NCI-H526 treated with DMSO at 0.1 percent for 48 hours (cell line): ENCODE measurements around the gene DCXR.
A peak's percentile ranks its signal among the peaks of the same experiment; 100 is the strongest.

Experiments
- DNase-seq: peaks from one replicate; lab custom pipeline; 2025; lab: John Stamatoyannopoulos, UW

The DCXR gene

DNA sequence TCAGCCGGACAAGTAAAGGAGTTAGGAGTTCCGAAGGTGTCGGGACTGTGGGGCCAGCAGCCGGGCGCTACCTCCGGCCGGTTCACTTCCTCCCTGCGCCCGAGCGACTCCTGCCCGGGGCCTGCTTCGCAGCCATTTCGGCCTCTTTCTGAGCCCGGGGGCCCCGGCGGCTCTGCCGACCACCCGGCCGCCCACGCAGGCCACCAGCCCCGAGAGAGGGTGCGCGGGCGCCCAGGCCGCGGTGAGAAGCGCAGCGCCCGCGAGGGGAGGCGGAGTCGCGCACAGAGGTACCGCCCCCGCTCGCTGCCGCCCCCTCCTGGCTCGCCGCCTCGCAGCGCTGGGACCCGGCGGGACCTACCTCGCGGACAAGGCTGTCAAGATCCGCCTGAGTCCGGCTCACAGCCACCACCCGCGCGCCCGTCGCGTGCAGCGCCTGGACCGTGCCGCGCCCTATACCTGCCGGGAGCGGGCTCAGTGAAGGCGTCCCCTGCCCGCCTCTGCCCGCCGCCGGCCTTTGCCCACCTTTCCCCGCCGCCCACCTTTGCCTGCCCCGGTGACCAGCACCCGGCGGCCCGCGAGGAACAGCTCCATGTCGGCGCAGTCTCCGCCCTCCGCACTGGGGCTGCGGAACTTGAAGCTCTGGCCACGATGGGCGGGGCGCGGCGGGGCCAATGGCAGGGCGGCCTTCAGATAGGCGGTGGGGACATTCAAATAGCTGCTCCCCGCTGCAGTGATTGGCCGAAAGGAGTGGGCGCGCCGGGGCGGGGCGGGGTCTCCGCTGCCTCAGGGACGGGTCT is at the start of gene DCXR:
DCXR (minus strand) TSS at position 606 of the 797 bp plus-strand sequence; CDS start at position 591, 15 bp downstream.
- peak; percentile 94 for DNase-seq

DNA sequence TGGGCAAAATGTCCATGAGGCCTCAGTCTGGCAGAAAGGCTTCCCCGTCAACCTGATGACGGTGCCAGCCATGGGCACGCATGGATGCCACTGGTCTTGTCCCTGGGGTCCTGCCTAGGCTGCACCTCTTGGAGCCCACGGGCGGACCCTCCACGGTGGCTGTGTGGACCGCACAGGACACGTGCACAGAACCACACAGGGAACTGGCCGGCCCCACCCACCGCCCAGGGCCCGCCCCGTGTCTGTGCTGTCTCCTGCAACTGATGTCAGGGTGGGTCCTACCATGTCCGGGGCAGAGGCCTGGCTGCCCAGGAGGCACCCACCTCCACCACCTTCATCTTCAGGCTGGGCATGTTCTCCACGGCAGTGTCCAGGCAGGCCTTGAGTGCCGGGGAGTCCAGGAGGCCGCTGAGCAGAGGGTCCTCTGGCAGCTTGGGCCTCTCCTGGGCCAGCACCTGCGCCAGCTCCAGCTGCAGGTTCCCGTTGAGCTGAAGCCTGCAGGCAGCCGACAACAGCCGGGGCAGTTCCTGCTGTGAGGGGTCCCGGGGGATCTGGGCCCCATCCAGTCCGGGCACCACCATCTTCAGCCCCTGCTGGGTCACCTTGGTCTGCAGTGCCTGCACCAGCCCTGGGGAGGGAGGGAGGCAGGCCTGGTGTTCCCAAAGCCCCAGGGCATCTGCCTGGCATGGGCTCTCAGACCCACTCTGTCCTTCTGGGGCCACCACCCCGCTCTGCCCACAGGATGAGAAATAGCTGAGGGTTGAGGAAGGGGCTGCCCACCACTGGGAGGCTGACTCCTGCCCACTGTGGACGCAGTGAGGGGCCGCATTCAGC is 48.7 kb upstream of the DCXR start:
- DNase-seq, result no peak

DNA sequence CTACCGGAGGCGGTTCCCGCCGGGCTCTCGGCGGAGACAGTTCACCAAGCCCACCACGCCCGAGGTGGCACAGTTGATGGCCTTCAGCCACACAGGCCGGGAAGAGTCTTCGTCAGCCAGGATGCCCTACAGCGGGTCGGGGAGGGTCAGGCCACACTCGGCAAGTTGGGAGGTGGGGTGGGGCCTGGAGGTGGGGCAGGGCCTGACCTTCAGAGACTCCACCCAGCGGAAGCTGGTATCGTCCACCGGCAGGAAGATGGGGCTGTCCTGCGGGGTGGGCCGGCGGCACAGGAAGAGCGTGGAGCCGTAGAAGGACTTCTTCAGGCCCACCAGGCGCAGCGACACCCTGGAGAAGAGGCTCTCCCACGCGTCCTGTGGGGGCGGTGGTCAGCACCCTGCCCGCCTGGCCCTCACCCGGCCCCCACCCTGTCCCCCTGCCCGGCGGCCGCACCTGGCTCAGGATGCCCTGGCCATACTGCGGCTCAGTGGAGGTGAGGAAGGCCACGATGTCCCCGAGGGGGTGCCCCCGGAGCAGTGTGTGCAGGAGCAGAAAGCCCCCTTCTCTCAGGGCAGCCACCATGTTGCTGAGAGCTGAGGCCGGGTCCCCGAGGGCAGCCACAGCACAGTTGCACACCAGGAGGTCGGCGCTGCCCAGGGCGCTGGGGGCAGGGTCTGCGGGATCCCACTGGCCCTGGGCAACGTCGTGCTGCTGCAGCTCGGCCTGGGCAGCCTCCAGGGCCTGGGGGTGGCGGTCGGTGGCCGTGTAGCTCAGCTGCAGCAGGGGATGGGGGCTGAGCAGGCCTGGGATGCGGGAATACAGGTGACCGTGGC is 47.7 kb upstream of the DCXR start:
- no peak for DNase-seq

DNA sequence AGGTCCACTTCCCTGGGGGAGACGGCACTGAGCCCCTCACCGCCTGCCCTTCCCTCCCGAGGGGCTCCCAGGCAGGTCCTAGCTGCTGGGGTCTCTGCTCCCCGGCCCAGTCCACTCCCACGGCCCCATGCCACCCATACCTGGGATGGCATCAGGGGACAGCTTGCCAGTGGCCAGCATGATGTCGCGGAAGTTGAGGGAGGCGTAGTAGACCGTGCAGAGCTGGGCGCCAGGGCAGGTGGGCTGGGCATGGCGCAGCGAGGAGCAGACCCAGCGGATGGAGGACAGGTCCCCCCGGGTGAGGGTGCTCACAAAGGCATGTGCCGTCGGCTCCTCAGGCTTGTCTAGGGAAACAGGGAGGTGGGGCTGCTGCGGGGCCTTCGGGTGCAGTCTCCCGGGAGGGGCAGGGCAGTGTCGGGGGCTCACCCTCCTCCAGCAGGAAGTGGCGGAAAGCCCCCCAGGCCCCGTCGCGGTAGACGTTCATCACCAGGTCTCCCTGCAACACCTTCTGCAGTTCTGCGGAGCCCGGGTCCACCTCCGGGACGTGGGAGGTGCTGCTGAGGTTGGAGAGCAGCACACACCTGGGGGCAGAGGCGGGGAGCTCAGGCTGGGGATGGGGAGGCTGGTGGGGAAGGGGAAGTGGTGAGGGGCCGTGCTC is 47.0 kb upstream of the DCXR start:
- DNase-seq, result no peak

DNA sequence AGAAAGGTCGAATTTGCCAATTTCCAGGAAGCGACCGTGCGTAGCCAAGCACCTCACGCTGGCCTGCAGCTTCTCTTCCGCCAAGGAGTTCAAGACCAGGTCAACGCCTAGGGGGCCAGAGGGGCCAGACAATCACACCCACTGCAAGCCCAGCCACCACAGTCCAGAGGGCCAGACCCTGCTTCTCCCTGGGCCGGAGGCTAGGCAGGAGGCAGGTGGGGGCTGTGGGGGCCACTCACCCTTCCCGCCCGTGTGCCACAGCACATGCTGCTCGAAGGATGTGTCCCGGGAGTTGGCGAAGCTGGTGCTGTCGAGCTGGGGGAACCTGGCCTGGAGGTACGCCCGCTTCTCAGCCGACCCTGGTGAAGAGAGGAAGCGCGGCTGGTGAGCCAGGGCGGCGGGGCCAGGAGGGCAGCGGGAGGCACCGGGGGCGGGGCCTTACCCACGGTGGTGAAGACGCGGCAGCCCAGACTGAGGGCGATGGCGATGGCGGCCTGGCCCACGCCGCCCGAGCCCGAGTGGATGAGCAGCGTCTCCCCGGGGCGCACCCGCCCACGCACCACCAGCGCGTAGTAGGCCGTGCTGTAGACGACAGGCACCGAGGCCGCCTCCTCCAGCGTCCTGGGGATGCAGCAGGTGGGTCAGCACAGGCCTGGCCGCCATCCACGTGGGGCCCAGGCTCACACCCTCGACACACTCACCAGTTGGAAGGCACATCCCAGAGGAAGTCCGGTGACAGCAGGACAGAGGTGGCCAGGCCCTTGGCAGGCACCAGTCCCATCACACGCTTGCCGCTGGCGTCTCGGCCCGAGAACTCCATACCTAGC is 46.2 kb upstream of the DCXR start:
- DNase-seq, result no peak

DNA sequence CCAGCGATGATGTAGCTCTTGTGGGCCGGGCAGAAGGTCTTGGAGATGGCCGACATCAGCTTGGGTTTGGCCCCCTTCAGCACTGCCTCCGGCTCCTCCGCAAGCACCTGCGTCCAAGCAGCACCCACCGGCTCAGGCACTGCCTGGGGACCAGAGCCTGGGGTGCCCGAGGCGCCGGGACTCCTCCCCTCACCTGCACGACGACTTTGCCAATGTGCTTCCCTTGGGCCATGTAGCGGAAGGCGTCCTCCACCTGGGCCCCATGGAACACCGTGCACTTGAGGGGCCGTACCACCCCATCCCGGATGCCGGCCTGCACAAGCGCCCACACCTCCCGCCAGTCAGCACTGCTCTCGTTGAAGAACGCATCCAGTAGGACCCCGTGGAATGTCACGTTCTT is 45.5 kb upstream of the DCXR start:
- no peak for DNase-seq

DNA sequence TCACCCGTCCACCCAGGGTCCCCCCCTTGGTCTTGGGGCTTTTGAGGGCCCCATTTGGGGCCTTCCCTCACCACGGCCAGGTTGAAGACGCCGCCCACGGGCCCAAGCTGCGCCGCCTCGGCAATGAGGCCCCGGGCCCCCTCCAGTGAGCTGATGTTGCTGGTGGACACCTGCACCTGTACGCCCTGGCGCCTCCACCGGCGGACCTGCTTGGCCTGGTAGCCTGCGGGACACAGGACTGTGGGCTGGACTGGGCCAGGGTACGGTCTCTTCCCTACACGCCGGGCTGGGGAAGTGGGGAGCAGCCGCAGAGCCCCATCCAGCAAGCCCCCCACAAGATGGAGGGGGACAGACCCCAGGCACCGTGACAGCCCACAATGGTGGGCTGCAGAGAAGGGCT is 45.0 kb upstream of the DCXR start:
- DNase-seq, result no peak

DNA sequence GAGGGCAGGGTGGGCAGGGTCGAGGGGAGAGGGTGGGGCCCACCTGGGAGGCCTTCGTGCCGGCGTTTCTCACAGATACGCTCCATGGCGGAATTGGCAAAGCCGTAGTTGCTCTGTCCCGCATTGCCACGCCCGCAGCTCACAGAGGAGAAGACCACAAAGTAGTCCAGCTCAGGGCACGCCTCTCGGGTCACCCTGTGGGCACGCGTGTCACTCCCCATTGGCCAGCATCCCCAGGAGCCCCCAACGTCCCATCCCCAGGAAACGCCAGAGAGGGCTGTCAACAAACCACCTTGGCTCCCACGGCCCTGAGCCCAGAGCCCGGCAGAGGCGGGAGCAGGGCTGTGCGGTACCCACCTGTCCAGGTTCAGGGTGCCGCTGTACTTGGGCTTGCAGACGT is 44.5 kb upstream of the DCXR start:
- no peak for DNase-seq

DNA sequence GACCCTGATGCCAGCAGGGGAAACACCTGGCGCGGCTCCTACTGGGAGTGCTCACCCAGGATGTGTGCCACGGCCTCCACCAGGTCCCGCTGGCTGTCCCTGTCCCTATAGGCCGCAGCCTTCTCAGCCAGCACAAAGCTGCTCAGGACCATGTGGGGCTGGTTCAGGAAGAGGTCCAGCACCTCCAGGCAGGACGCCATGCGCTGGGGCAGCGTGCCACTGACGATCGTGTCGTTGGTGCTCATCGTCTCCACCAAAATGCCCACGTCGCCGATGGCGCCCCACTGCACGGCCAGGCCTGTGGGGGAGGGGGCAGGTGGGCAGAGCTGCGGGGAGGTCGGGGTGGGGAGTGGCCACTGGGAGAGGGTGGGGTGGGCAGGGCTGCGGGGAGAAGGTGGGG is 44.0 kb upstream of the DCXR start:
- no peak for DNase-seq

DNA sequence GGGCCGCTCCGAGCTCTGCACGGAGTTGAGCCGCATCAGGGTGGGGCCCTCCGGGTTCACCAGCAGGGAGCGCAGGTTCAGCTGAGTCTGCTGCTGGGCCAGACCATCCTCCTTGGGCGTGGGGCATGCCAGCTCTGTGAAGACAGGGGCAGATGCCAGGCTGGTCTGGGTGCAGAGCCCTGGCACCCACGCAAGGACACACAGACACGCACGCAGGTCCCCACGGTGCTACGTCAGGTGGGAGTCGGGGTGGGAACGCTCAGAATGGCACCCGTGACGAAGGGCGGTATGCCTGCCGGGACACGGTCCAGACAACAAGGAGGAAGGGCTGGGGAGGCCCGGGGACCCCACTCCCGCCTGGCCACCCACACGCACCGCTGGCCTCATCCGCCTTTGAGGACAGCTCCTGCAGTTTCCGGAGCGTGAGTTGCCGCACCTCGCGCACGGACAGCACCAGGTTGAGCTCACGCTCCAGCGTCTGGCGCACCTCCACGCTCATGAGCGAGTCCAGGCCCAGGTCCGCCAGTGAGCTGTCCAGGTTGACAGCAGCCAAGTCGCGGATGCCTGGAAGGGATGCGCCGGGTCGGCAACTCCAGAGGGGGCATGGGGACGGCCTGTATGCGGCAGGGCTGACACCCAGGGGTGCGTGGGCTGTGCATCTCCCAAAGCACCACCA is 43.4 kb upstream of the DCXR start:
- DNase-seq, result no peak

DNA sequence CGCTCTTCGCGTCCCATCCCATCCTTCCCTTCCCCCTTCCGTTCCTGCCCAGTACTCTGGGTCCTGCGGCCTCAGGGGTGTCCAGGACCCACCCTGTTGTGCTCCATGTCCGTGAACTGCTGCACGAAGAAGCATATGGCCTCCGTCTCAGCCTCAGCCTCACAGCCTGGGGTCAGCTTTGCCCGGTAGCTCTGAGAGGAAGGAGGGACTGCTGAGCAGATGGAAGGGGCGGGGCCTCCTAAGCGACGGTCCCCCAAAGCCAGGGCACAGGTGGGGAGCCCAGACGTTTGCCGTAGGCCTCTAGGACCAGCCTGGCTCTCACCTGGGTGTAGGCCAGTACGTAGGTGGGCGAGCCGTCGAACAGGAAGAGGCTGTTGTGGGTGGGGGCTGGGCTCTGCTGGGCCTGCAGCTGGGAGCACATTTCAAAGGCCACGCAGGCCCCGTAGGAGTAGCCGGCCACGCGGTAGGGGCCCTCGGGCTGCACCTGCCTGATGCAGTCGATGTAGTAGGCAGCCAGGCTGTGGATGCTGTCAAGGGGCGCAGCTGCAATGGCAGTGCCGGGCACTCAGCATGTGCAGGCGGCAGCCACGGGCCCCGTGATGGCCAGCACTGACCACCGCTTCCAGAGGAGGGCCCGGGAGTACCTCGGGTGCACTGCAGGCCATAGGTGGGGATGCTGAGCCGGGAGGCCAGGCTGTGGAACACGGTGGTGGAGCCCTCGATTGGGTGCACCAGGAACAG is 42.7 kb upstream of the DCXR start:
- DNase-seq, result no peak

DNA sequence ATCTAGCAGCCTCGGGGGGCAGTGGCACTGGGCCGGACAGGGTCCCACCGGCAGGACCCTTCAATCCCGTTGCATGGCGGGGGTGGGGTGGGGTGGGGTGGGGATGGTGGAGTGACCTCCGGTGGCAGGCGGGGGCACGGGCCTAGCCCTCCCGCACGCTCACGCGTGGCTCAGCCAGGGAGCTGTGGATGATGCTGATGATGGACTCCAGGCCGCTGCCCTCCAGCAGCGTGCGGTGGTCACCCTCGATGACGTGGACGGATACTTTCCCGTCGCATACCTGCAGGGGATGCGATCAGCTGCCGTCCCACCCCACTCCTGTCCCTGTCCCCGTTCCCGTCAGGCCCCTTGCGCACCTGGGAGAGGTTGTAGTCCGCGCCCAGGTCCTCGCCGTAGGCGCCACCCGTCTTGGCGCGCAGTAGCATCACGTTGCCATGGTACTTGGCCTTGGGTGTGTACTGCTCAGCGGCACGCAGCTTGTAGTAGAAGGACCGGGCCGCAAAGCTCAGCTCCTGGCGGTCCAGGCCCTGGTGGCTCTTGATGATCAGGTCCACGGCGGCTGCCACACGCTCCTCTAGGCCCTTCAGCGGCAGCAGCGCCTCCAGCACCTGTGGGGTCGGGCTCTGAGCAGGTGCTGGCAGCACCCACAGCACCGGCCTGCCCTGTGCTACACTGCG is 41.6 kb upstream of the DCXR start:
- DNase-seq, result no peak

DNA sequence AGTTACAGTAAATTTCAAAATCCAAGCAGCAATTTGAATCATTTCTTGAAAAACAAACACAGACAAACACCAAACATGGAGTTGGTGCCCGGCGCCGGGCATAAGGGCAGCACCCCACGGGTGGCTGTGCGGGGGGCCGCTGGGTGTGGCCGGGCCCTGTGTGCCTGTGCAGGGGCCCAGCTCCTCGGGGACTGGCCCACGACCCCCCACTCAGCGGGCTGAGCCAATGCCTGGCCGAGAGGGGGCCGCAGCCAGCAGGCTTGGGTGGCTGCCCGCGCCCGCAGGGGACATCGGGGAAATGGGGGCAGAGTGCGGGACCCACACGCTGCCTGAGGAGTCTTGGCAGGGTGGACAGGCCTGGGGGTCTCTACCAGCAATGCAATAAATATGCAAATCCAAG is 40.9 kb upstream of the DCXR start:
- no peak for DNase-seq

DNA sequence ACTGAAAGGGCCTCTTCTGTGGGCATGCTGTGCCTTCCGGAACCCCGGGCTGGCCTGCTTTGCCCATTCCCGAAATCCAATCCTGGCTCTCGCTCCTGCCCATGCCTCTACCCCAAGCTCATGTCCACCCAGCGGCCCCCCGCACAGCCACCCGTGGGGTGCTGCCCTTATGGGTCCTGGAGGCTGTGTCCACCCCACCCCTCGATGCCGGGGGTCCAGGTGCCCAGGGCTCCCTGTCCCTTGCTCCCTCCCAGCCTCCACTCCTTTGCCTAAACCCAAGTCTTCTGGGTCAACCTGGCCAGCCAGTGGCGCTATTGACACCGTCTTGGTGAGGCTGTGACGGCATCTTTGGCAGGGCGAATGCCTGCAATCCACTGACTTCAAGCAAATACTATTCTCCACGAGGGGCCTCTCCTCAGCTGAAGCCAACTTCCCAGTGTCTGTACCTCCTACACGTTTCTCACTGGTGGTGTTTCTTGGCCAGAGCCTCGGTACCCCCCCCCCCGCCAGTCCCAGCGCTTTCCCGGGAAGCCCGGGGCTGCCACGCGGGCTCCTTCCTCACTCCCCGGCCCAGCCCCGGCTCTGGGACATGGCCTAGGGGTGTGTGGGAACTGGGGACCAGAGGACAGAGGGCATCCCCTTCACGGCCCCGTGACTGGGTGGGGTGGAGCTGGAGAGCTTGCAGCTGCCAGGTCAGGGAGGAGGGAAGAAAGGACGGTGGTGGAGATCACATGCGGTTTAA is 40.3 kb upstream of the DCXR start:
- no peak for DNase-seq

DNA sequence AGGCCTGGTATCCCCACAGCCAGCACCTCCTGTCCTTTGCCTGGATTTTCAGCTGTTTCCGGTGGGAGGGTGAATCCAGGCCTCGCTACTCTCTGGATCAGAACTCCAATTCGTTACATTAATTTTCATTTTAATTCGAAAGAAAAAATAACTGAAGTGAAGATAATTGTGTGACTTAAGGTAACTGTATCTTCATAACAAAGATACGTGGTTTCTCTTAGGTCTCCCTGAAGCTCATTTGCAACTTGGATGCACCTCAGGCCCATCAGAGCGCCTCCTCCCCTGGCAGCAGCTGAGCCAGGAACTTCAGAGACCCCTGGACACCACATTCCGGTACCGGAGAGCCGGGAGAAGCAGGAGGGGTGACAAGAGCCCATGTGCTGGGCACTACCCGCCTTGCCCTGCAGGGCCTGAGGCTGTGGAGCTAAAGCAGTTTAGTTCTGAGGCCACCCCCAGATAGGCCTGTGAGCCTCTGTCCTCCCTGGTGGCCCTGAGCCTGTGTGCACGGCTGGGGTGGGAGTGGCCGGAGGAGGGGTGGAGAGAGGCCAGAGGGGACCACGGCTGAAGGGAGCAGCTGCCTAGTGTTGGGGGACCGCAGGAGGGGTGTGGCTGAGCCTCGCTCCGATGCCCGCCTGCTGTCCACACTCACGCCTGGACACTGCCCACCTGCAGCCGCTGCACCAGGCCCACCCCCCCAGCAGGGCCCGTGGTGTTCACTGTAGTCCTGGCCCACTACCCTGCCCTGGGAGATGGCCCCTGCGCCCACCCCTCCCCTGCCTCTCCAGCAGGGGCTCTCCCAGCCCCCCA is 39.5 kb upstream of the DCXR start:
- DNase-seq, result no peak

DNA sequence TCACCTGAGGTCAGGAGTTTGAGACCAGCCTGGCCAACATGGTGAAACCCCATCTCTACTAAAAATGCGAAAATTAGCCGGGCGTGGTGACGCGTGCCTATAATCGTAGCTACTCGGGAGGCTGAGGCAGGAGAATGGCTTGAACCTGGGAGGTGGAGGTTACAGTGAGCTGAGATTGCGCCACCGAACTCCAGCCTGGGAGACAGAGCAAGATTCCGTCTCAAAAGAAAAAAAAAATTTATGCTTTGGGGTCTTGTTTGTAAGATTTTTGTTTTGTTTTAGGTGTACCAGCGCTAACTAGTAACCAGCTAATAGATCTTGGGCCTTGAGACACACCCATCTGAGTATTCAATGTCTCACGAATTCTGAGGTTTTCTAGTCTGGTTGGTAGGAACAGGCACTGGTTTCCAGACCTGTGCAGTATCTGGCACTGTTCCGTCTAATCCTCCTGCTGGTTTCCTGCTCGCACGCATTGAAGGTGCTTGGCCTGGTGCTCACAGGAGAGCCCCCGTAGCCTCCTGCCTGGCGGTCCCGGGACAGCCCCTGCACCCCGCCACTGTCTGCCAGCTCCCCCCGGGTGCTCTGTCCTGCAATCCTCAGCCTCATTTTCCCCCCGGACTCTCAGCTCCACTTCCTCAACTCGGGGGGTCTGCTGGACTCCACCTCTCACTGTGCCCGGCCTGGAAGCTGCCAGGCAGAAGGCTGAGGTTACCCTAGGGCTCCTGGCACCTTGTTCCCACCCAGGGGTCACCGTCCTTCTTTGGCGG is 38.7 kb upstream of the DCXR start:
- DNase-seq, result no peak

DNA sequence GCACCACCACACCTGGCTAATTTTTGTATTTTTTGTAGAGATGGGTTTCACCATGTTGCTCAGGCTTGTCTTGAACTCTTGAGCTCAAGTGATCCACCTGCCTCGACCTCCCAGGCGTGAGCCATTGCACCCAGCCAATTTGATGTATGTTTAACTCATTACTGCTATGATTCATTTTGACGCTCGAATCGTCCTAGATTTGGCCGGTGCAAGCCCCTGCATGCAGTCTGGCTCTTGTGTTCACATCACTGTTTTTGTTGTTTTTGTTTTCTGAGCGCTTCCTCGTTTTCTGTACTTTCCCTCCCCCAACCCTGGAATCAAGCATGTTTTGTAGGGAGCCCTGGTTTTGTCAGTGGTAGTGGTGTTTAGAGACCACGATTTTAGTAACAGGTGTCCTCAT is 35.9 kb upstream of the DCXR start:
- DNase-seq, result no peak
